Neural cell (in vitro differentiated cells): Measurements from ENCODE around the gene UBE3A. TPM values are rescaled to one million over a fixed set of nuclear protein-coding genes. Genes with fewer than 3 reads are reported as not detected.

Experiments used
- H2AFZ ChIP-seq: fragments of 200-600, 300-800 bp; sonication (generic), shearing (Covaris generic); 2 replicates; pipeline ENCODE4 v1.6.0; 2014; ENCODE audit warnings: low read depth, mild to moderate bottlenecking, antibody characterized with exemption, low read length, moderate library complexity
- H3F3A ChIP-seq: fragments of 200-600 bp; shearing (Covaris generic); 2 replicates; pipeline ENCODE4 v1.6.1; 2016; ENCODE audit warnings: mild to moderate bottlenecking, moderate library complexity, mixed read lengths, antibody characterized with exemption, low read length; ENCODE audit not compliant: insufficient read depth, poor library complexity, severe bottlenecking
- H3K27ac ChIP-seq: fragments of 200-600, 300-800 bp; sonication (generic), shearing (Covaris generic); 2 replicates; pipeline ENCODE4 v1.5.1; 2014; ENCODE audit warnings: mild to moderate bottlenecking, low read length, moderate library complexity
- H3K27me3 ChIP-seq: fragments of 300-800, 200-600 bp; sonication (generic), shearing (Covaris generic); 2 replicates; pipeline ENCODE4 v1.6.0; 2014; ENCODE audit warnings: mild to moderate bottlenecking, low read depth, low read length, moderate library complexity; ENCODE audit not compliant: insufficient read depth
- H3K36me3 ChIP-seq: fragments of 300-800, 200-600 bp; sonication (generic), shearing (Covaris generic); 2 replicates; pipeline ENCODE4 v1.5.1; 2014; ENCODE audit warnings: mild to moderate bottlenecking, antibody characterized with exemption, low read length, moderate library complexity; ENCODE audit not compliant: insufficient read depth
- H3K4me2 ChIP-seq: fragments of 300-800, 200-600 bp; sonication (generic), shearing (Covaris generic); 2 replicates; pipeline ENCODE4 v1.6.0; 2014; ENCODE audit warnings: mild to moderate bottlenecking, low read length
- H3K4me3 ChIP-seq: fragments of 300-800, 200-600 bp; sonication (generic), shearing (Covaris generic); 2 replicates; pipeline ENCODE4 v1.5.1; 2014; ENCODE audit warnings: mild to moderate bottlenecking, low read length, moderate library complexity
- H3K79me2 ChIP-seq: fragments of 200-600 bp; shearing (Covaris generic); replicated peaks from 2 replicates; pipeline ENCODE4 v1.6.0; 2014; ENCODE audit warnings: mild to moderate bottlenecking, low read length, moderate library complexity; ENCODE audit not compliant: insufficient read depth
- H3K9ac ChIP-seq: fragments of 300-800, 200-600 bp; sonication (generic), shearing (Covaris generic); 2 replicates; pipeline ENCODE4 v1.6.1; 2016; ENCODE audit warnings: mild to moderate bottlenecking, low read length, mixed read lengths
- H3K9me2 ChIP-seq: fragments of 200-600 bp; shearing (Covaris generic); 2 replicates; pipeline ENCODE4 v1.6.1; 2016; ENCODE audit warnings: mild to moderate bottlenecking, low read length, mixed read lengths; ENCODE audit not compliant: insufficient read depth
- H3K9me3 ChIP-seq: fragments of 200-600, 300-800 bp; sonication (generic), shearing (Covaris generic); 2 replicates; pipeline ENCODE4 v1.6.1; 2016; ENCODE audit warnings: mild to moderate bottlenecking, mixed run types, low read length, moderate library complexity, mixed read lengths
- H4K20me1 ChIP-seq: fragments of 200-600 bp; shearing (Covaris generic); 2 replicates; pipeline ENCODE4 v1.6.1; 2016; ENCODE audit warnings: mild to moderate bottlenecking, mixed run types; ENCODE audit not compliant: insufficient read depth
- EP300 ChIP-seq: fragments of 450-650 bp; conservative IDR thresholded peaks from 2 replicates; pipeline ENCODE4 v1.6.1; 2014; ENCODE audit warnings: antibody characterized with exemption, mild to moderate bottlenecking, moderate library complexity; ENCODE audit not compliant: poor library complexity, severe bottlenecking
- EZH2 ChIP-seq: fragments of 200-600, 300-800 bp; shearing (Covaris generic), sonication (generic); IDR thresholded peaks from 2 replicates; pipeline ENCODE4 v1.6.1; 2014; ENCODE audit warnings: antibody characterized with exemption, low read length, borderline replicate concordance, mild to moderate bottlenecking; ENCODE audit not compliant: insufficient read depth, poor library complexity, severe bottlenecking
- MXI1 ChIP-seq: fragments of 450-650 bp; conservative IDR thresholded peaks from 2 replicates; pipeline ENCODE4 v1.6.1; 2014; ENCODE audit warnings: antibody characterized with exemption, mild to moderate bottlenecking; ENCODE audit not compliant: poor library complexity, severe bottlenecking
- POLR2AphosphoS5 ChIP-seq: IDR thresholded peaks from 2 replicates; pipeline ENCODE4 v1.6.1; 2012
- RAD21 ChIP-seq: fragments of 450-650 bp; conservative IDR thresholded peaks from 2 replicates; pipeline ENCODE4 v1.6.1; 2014; ENCODE audit warnings: antibody characterized with exemption, mild to moderate bottlenecking, moderate library complexity
- SMC3 ChIP-seq: fragments of 450-650 bp; conservative IDR thresholded peaks from 2 replicates; pipeline ENCODE4 v1.6.1; 2014; ENCODE audit warnings: antibody characterized with exemption, mild to moderate bottlenecking, moderate library complexity; ENCODE audit not compliant: poor library complexity
- TAF1 ChIP-seq: IDR thresholded peaks from 2 replicates; pipeline ENCODE4 v1.6.1; 2012; ENCODE audit warnings: low read depth
- polyA plus RNA-seq: library from polyadenylated mRNA; depleted of rRNA; stranded (reverse); fragments of >200 nt; gene quantifications from 2 replicates; pipeline ENCODE4 v1.2.3, GENCODE V29; 2014
- TF ChIP-seq, protein P1 (sequence below): fragments of 450-650 bp; IDR thresholded peaks from 2 replicates; pipeline ENCODE4 v1.5.1; 2014; ENCODE audit warnings: antibody characterized with exemption, mild to moderate bottlenecking, moderate library complexity; ENCODE audit not compliant: poor library complexity, severe bottlenecking
- TF ChIP-seq, protein P2 (sequence below): IDR thresholded peaks from 2 replicates; pipeline ENCODE4 v1.6.1; 2012; ENCODE audit warnings: borderline replicate concordance

The UBE3A gene
- polyA plus RNA-seq, 1 donor from 2014 or later, result 98.5 TPM

DNA sequence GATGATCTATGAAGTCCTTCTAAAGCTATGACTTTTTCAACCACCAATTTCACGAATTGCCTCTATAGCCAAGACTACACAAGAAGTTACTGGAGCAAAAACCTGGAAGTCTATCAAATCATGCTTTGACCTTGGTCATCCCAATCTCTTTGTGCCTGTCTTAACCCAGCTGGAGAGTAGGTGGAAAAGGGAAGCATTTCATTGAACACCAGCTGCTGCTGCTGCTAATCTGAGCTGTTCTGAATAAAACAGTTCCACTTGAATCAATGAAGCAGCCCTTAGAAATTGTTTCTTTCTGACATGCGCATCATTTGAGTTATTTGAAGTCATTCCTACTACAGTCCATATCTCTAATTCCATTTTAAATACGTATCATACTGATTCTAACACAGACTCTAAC is 7.3 kb upstream of the UBE3A start:
- no peaks in the 10 kb centered on the region for H3K27me3 ChIP-seq
- no peaks in the 10 kb centered on the region for H3K36me3 ChIP-seq
- no peak overlapping the region for H3K4me2 ChIP-seq
- TF ChIP-seq, protein P1, sequence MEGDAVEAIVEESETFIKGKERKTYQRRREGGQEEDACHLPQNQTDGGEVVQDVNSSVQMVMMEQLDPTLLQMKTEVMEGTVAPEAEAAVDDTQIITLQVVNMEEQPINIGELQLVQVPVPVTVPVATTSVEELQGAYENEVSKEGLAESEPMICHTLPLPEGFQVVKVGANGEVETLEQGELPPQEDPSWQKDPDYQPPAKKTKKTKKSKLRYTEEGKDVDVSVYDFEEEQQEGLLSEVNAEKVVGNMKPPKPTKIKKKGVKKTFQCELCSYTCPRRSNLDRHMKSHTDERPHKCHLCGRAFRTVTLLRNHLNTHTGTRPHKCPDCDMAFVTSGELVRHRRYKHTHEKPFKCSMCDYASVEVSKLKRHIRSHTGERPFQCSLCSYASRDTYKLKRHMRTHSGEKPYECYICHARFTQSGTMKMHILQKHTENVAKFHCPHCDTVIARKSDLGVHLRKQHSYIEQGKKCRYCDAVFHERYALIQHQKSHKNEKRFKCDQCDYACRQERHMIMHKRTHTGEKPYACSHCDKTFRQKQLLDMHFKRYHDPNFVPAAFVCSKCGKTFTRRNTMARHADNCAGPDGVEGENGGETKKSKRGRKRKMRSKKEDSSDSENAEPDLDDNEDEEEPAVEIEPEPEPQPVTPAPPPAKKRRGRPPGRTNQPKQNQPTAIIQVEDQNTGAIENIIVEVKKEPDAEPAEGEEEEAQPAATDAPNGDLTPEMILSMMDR, result no peak
- no peak for TF ChIP-seq RAD21
- TF ChIP-seq, protein P2, sequence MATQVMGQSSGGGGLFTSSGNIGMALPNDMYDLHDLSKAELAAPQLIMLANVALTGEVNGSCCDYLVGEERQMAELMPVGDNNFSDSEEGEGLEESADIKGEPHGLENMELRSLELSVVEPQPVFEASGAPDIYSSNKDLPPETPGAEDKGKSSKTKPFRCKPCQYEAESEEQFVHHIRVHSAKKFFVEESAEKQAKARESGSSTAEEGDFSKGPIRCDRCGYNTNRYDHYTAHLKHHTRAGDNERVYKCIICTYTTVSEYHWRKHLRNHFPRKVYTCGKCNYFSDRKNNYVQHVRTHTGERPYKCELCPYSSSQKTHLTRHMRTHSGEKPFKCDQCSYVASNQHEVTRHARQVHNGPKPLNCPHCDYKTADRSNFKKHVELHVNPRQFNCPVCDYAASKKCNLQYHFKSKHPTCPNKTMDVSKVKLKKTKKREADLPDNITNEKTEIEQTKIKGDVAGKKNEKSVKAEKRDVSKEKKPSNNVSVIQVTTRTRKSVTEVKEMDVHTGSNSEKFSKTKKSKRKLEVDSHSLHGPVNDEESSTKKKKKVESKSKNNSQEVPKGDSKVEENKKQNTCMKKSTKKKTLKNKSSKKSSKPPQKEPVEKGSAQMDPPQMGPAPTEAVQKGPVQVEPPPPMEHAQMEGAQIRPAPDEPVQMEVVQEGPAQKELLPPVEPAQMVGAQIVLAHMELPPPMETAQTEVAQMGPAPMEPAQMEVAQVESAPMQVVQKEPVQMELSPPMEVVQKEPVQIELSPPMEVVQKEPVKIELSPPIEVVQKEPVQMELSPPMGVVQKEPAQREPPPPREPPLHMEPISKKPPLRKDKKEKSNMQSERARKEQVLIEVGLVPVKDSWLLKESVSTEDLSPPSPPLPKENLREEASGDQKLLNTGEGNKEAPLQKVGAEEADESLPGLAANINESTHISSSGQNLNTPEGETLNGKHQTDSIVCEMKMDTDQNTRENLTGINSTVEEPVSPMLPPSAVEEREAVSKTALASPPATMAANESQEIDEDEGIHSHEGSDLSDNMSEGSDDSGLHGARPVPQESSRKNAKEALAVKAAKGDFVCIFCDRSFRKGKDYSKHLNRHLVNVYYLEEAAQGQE, result no peak
- no peak for TF ChIP-seq POLR2AphosphoS5
- no peak for TF ChIP-seq TAF1
- TF ChIP-seq MXI1, result no peak
- TF ChIP-seq SMC3, result no peak
- TF ChIP-seq EZH2, result no peak
- TF ChIP-seq EP300, result no peak
- H2AFZ ChIP-seq, result no peak overlapping the region
- H3K9ac ChIP-seq, result no peak overlapping the region
- no peak overlapping the region for H3K27ac ChIP-seq
- H3F3A ChIP-seq, result no peaks in the 10 kb centered on the region
- no peaks in the 10 kb centered on the region for H3K9me2 ChIP-seq
- no peaks in the 10 kb centered on the region for H4K20me1 ChIP-seq
- no peaks in the 10 kb centered on the region for H3K9me3 ChIP-seq
- H3K79me2 ChIP-seq, result no peaks in the 10 kb centered on the region
- H3K4me3 ChIP-seq, result no peak overlapping the region

DNA sequence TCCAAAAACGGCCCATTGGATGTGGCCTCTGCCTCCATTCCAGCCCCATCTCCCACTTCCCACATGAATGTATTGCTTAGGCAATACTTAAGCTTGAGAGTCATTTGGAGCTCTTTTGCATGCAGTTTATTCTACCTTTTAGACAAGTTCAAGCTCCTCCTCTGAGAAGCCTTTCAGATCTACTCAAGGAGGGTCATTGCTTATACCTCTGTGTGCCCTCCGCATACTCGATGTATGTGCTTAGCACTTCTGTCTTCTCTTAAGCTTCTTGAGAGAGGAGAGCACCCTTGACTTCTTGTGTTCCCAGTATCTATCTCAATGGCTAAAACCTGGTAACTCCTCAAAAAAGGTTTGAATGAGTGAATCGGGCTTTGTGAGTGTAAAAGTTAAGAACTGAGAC is 6.6 kb upstream of the UBE3A start:
- Histone ChIP-seq H3F3A (no peaks in the 10 kb centered on the region), H3K4me2 (no peak overlapping the region), H3K9me2 (no peaks in the 10 kb centered on the region), H3K9ac (no peak overlapping the region), H3K4me3 (no peak overlapping the region), H2AFZ (no peak overlapping the region), H3K27me3 (no peaks in the 10 kb centered on the region), H3K79me2 (no peaks in the 10 kb centered on the region), H3K36me3 (no peaks in the 10 kb centered on the region), H3K9me3 (no peaks in the 10 kb centered on the region), H4K20me1 (no peaks in the 10 kb centered on the region), H3K27ac (no peak overlapping the region)
- TF ChIP-seq EP300 (no peak), EZH2 (no peak), SMC3 (no peak), POLR2AphosphoS5 (no peak), RAD21 (no peak), MXI1 (no peak), TAF1 (no peak)
- TF ChIP-seq, protein P1, result no peak
- TF ChIP-seq, protein P2, result no peak
